Measurements from ENCODE around the gene MED9.

GRCh38 chr17:17505610-17506171 is 28.9 kb downstream of the MED9 start:
- TF ChIP-seq POLR2AphosphoS5 (IDR thresholded peaks at IDR 0.05; ENCODE audit: borderline replicate concordance, low read depth, low read length) (no peak), EZH2 (IDR thresholded peaks at IDR 0.05) (no peak)

Measured in SK-N-MC (cell line).